ENCODE data around the gene ACTC1.
"Not testable (repeated sequence)": the region's sequence is repeated elsewhere in the genome, so short reads cannot be mapped to it uniquely, and the experiment has no call there.

The ACTC1 gene

GRCh38 chr15:34812369-34812768 is 17.0 kb upstream of the ACTC1 start:
- no peaks in the 10 kb centered on the region for H3K4me1 ChIP-seq (ENCODE audit: control insufficient read depth, insufficient read depth, low read length)
- no peaks in the 10 kb centered on the region for H3K36me3 ChIP-seq (ENCODE audit: control insufficient read depth, insufficient read depth, low read length)
- no peak overlapping the region for H3K4me3 ChIP-seq (ENCODE audit: low read length)
- H3K9me3 ChIP-seq (ENCODE audit: control insufficient read depth, low read length): no peaks in the 10 kb centered on the region
- H3K9ac ChIP-seq (ENCODE audit: low read length): no peak overlapping the region
- H3K27me3 ChIP-seq (ENCODE audit: control insufficient read depth, insufficient read depth, low read length): no peaks in the 10 kb centered on the region

GRCh38 chr15:34810443-34811129 is 15.2 kb upstream of the ACTC1 start:
- Histone ChIP-seq H3K4me3 (ENCODE audit: low read length) (no peak overlapping the region), H3K9me3 (ENCODE audit: control insufficient read depth, low read length) (no peaks in the 10 kb centered on the region), H3K9ac (ENCODE audit: low read length) (no peak overlapping the region), H3K4me1 (ENCODE audit: control insufficient read depth, insufficient read depth, low read length) (no peaks in the 10 kb centered on the region), H3K27me3 (ENCODE audit: control insufficient read depth, insufficient read depth, low read length) (no peaks in the 10 kb centered on the region), H3K36me3 (ENCODE audit: control insufficient read depth, insufficient read depth, low read length) (no peaks in the 10 kb centered on the region)

- no peaks in the 10 kb centered on the region for H3K4me1 ChIP-seq (ENCODE audit: control insufficient read depth, insufficient read depth, low read length)
- H3K27me3 ChIP-seq (ENCODE audit: control insufficient read depth, insufficient read depth, low read length): no peaks in the 10 kb centered on the region
- no peak overlapping the region for H3K9ac ChIP-seq (ENCODE audit: low read length)
- H3K4me3 ChIP-seq (ENCODE audit: low read length): no peak overlapping the region
- no peaks in the 10 kb centered on the region for H3K9me3 ChIP-seq (ENCODE audit: control insufficient read depth, low read length)
- H3K36me3 ChIP-seq (ENCODE audit: control insufficient read depth, insufficient read depth, low read length): no peaks in the 10 kb centered on the region
Observed at GRCh38 chr15:34809186-34809585, 13.8 kb upstream of the ACTC1 start.

- no peaks in the 10 kb centered on the region for H3K36me3 ChIP-seq (ENCODE audit: control insufficient read depth, insufficient read depth, low read length)
- H3K27me3 ChIP-seq (ENCODE audit: control insufficient read depth, insufficient read depth, low read length): no peaks in the 10 kb centered on the region
- no peaks in the 10 kb centered on the region for H3K4me1 ChIP-seq (ENCODE audit: control insufficient read depth, insufficient read depth, low read length)
- H3K9me3 ChIP-seq (ENCODE audit: control insufficient read depth, low read length): no peaks in the 10 kb centered on the region
- H3K4me3 ChIP-seq (ENCODE audit: low read length): no peak overlapping the region
- no peak overlapping the region for H3K9ac ChIP-seq (ENCODE audit: low read length)
Observed at GRCh38 chr15:34808016-34808415, 12.7 kb upstream of the ACTC1 start.

GRCh38 chr15:34807241-34807640 is 11.9 kb upstream of the ACTC1 start:
- H3K4me1 ChIP-seq (ENCODE audit: control insufficient read depth, insufficient read depth, low read length); H3K4me3 ChIP-seq (ENCODE audit: low read length); H3K27me3 ChIP-seq (ENCODE audit: control insufficient read depth, insufficient read depth, low read length): not testable (repeated sequence)

GRCh38 chr15:34804776-34805175 is 9.4 kb upstream of the ACTC1 start:
- no peak overlapping the region for H3K9ac ChIP-seq (ENCODE audit: low read length)
- H3K4me3 ChIP-seq (ENCODE audit: low read length): no peak overlapping the region
- no peaks in the 10 kb centered on the region for H3K36me3 ChIP-seq (ENCODE audit: control insufficient read depth, insufficient read depth, low read length)
- H3K9me3 ChIP-seq (ENCODE audit: control insufficient read depth, low read length): no peaks in the 10 kb centered on the region
- H3K27me3 ChIP-seq (ENCODE audit: control insufficient read depth, insufficient read depth, low read length): peaks cover under 1% of the 10 kb centered on the region
- H3K4me1 ChIP-seq (ENCODE audit: control insufficient read depth, insufficient read depth, low read length): no peaks in the 10 kb centered on the region

More at GRCh38 chr15:34807241-34807640, 11.9 kb upstream of the ACTC1 start:
- H3K36me3 ChIP-seq (ENCODE audit: control insufficient read depth, insufficient read depth, low read length); H3K9ac ChIP-seq (ENCODE audit: low read length); H3K9me3 ChIP-seq (ENCODE audit: control insufficient read depth, low read length): not testable (repeated sequence)

- no peaks in the 10 kb centered on the region for H3K4me1 ChIP-seq (ENCODE audit: control insufficient read depth, insufficient read depth, low read length)
- H3K27me3 ChIP-seq (ENCODE audit: control insufficient read depth, insufficient read depth, low read length): peaks cover 7% of the 10 kb centered on the region
- H3K4me3 ChIP-seq (ENCODE audit: low read length): no peak overlapping the region
- no peaks in the 10 kb centered on the region for H3K36me3 ChIP-seq (ENCODE audit: control insufficient read depth, insufficient read depth, low read length)
- no peaks in the 10 kb centered on the region for H3K9me3 ChIP-seq (ENCODE audit: control insufficient read depth, low read length)
- H3K9ac ChIP-seq (ENCODE audit: low read length): no peak overlapping the region
Observed at GRCh38 chr15:34804113-34804512, 8.8 kb upstream of the ACTC1 start.

GRCh38 chr15:34802803-34803750 is 7.7 kb upstream of the ACTC1 start:
- H3K9ac ChIP-seq (ENCODE audit: low read length): no peak overlapping the region
- H3K4me1 ChIP-seq (ENCODE audit: control insufficient read depth, insufficient read depth, low read length): no peaks in the 10 kb centered on the region
- no peak overlapping the region for H3K4me3 ChIP-seq (ENCODE audit: low read length)
- peaks cover 10% of the 10 kb centered on the region for H3K27me3 ChIP-seq (ENCODE audit: control insufficient read depth, insufficient read depth, low read length)
- H3K36me3 ChIP-seq (ENCODE audit: control insufficient read depth, insufficient read depth, low read length): no peaks in the 10 kb centered on the region
- no peaks in the 10 kb centered on the region for H3K9me3 ChIP-seq (ENCODE audit: control insufficient read depth, low read length)

- Histone ChIP-seq H3K36me3 (ENCODE audit: control insufficient read depth, insufficient read depth, low read length) (no peaks in the 10 kb centered on the region), H3K27me3 (ENCODE audit: control insufficient read depth, insufficient read depth, low read length) (peaks cover 10% of the 10 kb centered on the region), H3K4me1 (ENCODE audit: control insufficient read depth, insufficient read depth, low read length) (no peaks in the 10 kb centered on the region), H3K9ac (ENCODE audit: low read length) (no peak overlapping the region), H3K9me3 (ENCODE audit: control insufficient read depth, low read length) (no peaks in the 10 kb centered on the region), H3K4me3 (ENCODE audit: low read length) (no peak overlapping the region)
Observed at GRCh38 chr15:34802371-34802770, 7.0 kb upstream of the ACTC1 start.

GRCh38 chr15:34799149-34800101 is 4.1 kb upstream of the ACTC1 start:
- Histone ChIP-seq H3K4me1 (ENCODE audit: control insufficient read depth, insufficient read depth, low read length) (no peaks in the 10 kb centered on the region), H3K4me3 (ENCODE audit: low read length) (no peak overlapping the region), H3K9ac (ENCODE audit: low read length) (no peak overlapping the region), H3K27me3 (ENCODE audit: control insufficient read depth, insufficient read depth, low read length) (peaks cover 30% of the 10 kb centered on the region), H3K9me3 (ENCODE audit: control insufficient read depth, low read length) (no peaks in the 10 kb centered on the region), H3K36me3 (ENCODE audit: control insufficient read depth, insufficient read depth, low read length) (no peaks in the 10 kb centered on the region)

GRCh38 chr15:34796847-34797435 is 1.6 kb upstream of the ACTC1 start:
- H3K9ac ChIP-seq (ENCODE audit: low read length): no peak overlapping the region
- H3K4me3 ChIP-seq (ENCODE audit: low read length): no peak overlapping the region
- no peaks in the 10 kb centered on the region for H3K4me1 ChIP-seq (ENCODE audit: control insufficient read depth, insufficient read depth, low read length)
- no peaks in the 10 kb centered on the region for H3K36me3 ChIP-seq (ENCODE audit: control insufficient read depth, insufficient read depth, low read length)
- H3K9me3 ChIP-seq (ENCODE audit: control insufficient read depth, low read length): no peaks in the 10 kb centered on the region
- peaks cover 49% of the 10 kb centered on the region for H3K27me3 ChIP-seq (ENCODE audit: control insufficient read depth, insufficient read depth, low read length)

Data from mucosa of stomach (tissue), 1 donor.